ENCODE measurements around the gene UBA7.

Gene UBA7

GRCh38 chr3:49772703-49773102 lies 41.0 kb downstream of the UBA7 start:
- no peaks in the 10 kb centered on the region for H3K36me3 ChIP-seq (replicated peaks)
- H3K27me3 ChIP-seq (replicated peaks): no peaks in the 10 kb centered on the region
- in situ Hi-C loops (cut with HindIII; ENCODE audit: low pct_ligation_motif_present, low sequenced_read_pairs): no loop called here
- DNase-seq: no peak
- H3K27ac ChIP-seq: no peak overlapping the region
- H3K4me3 ChIP-seq (ENCODE audit: low read depth, low read length): no peak overlapping the region
- no peak for TF ChIP-seq CTCF (IDR thresholded peaks at IDR 0.05; ENCODE audit: low read depth, low read length, missing control alignments)

GRCh38 chr3:49771340-49771938 lies 42.3 kb downstream of the UBA7 start:
- no peaks in the 10 kb centered on the region for H3K27me3 ChIP-seq (replicated peaks)
- no peak overlapping the region for H3K27ac ChIP-seq
- no peak overlapping the region for H3K4me3 ChIP-seq (ENCODE audit: low read depth, low read length)
- no peak for DNase-seq
- TF ChIP-seq CTCF (IDR thresholded peaks at IDR 0.05; ENCODE audit: low read depth, low read length, missing control alignments): no peak
- in situ Hi-C loops (cut with HindIII; ENCODE audit: low pct_ligation_motif_present, low sequenced_read_pairs): no loop called here
- no peaks in the 10 kb centered on the region for H3K36me3 ChIP-seq (replicated peaks)

- in situ Hi-C loops (cut with HindIII; ENCODE audit: low pct_ligation_motif_present, low sequenced_read_pairs): no loop called here
Measured at GRCh38 chr3:49769926-49770325, 43.8 kb downstream of the UBA7 start.

GRCh38 chr3:49769286-49769915 lies 44.4 kb downstream of the UBA7 start:
- H3K27ac ChIP-seq: no peak overlapping the region
- H3K4me3 ChIP-seq (ENCODE audit: low read depth, low read length): no peak overlapping the region
- no peak for DNase-seq
- in situ Hi-C loops (cut with HindIII; ENCODE audit: low pct_ligation_motif_present, low sequenced_read_pairs): no loop called here
- no peaks in the 10 kb centered on the region for H3K36me3 ChIP-seq (replicated peaks)
- no peak for TF ChIP-seq CTCF (IDR thresholded peaks at IDR 0.05; ENCODE audit: low read depth, low read length, missing control alignments)
- H3K27me3 ChIP-seq (replicated peaks): no peaks in the 10 kb centered on the region

More at GRCh38 chr3:49769926-49770325, 43.8 kb downstream of the UBA7 start:
- Histone ChIP-seq H3K27ac (no peak overlapping the region), H3K27me3 (replicated peaks) (no peaks in the 10 kb centered on the region), H3K36me3 (replicated peaks) (no peaks in the 10 kb centered on the region), H3K4me3 (ENCODE audit: low read depth, low read length) (no peak overlapping the region)
- DNase-seq: no peak
- no peak for TF ChIP-seq CTCF (IDR thresholded peaks at IDR 0.05; ENCODE audit: low read depth, low read length, missing control alignments)

- Histone ChIP-seq H3K27me3 (replicated peaks) (no peaks in the 10 kb centered on the region), H3K36me3 (replicated peaks) (no peaks in the 10 kb centered on the region), H3K27ac (no peak overlapping the region), H3K4me3 (ENCODE audit: low read depth, low read length) (no peak overlapping the region)
- TF ChIP-seq CTCF (IDR thresholded peaks at IDR 0.05; ENCODE audit: low read depth, low read length, missing control alignments): no peak
- no peak for DNase-seq
- in situ Hi-C loops (cut with HindIII; ENCODE audit: low pct_ligation_motif_present, low sequenced_read_pairs): no loop called here
Measured at GRCh38 chr3:49763981-49764380, 49.8 kb downstream of the UBA7 start.

GRCh38 chr3:49761661-49762060 lies 52.1 kb downstream of the UBA7 start:
- in situ Hi-C loops (cut with HindIII; ENCODE audit: low pct_ligation_motif_present, low sequenced_read_pairs): no loop called here
- TF ChIP-seq CTCF (IDR thresholded peaks at IDR 0.05; ENCODE audit: low read depth, low read length, missing control alignments): no peak
- H3K27ac ChIP-seq: no peak overlapping the region
- H3K27me3 ChIP-seq (replicated peaks): no peaks in the 10 kb centered on the region
- H3K4me3 ChIP-seq (ENCODE audit: low read depth, low read length): no peak overlapping the region
- DNase-seq: no peak
- H3K36me3 ChIP-seq (replicated peaks): no peaks in the 10 kb centered on the region
